GM19452 (cell line): Measurements from ENCODE around the gene LIN37.
"Not testable (repeated sequence)": the region's sequence is repeated elsewhere in the genome, so short reads cannot be mapped to it uniquely, and the experiment has no call there.

Experiments
- ATAC-seq: cut with Tn5 transposase; IDR thresholded peaks from one replicate; pipeline ENCODE4 v1.9.1; 2021; ENCODE audit not compliant: unreplicated experiment

Gene LIN37

GRCh38 chr19:35772362-35772761 is 24.0 kb downstream of the LIN37 start:
- not testable (repeated sequence) for ATAC-seq

GRCh38 chr19:35773020-35773806 is 24.8 kb downstream of the LIN37 start:
- ATAC-seq: no peak

GRCh38 chr19:35774274-35775045 is 26.1 kb downstream of the LIN37 start:
- no peak for ATAC-seq

- no peak for ATAC-seq
Observed at GRCh38 chr19:35775046-35775297, 26.6 kb downstream of the LIN37 start.

GRCh38 chr19:35775298-35776101 is 27.1 kb downstream of the LIN37 start, which contains the start of gene ARHGAP33:
Gene ARHGAP33, plus strand, starts transcription at chr19:35775564. Its CDS starts 95 bp downstream, at chr19:35775659.
- ATAC-seq: peak; percentile 92

- no peak for ATAC-seq
Observed at GRCh38 chr19:35776102-35776788, 27.9 kb downstream of the LIN37 start.

- ATAC-seq: no peak
Observed at GRCh38 chr19:35777086-35777841, 28.9 kb downstream of the LIN37 start.

- no peak for ATAC-seq
Observed at GRCh38 chr19:35777961-35778360, 29.6 kb downstream of the LIN37 start.

- no peak for ATAC-seq
Observed at GRCh38 chr19:35779033-35779432, 30.7 kb downstream of the LIN37 start.

GRCh38 chr19:35780058-35780457 is 31.7 kb downstream of the LIN37 start:
- ATAC-seq: no peak

GRCh38 chr19:35780717-35781116 is 32.3 kb downstream of the LIN37 start:
- no peak for ATAC-seq

GRCh38 chr19:35781650-35782049 is 33.3 kb downstream of the LIN37 start:
- no peak for ATAC-seq

GRCh38 chr19:35782589-35782988 is 34.2 kb downstream of the LIN37 start:
- no peak for ATAC-seq

- no peak for ATAC-seq
Observed at GRCh38 chr19:35783469-35784434, 35.4 kb downstream of the LIN37 start.

GRCh38 chr19:35784503-35785338 is 36.3 kb downstream of the LIN37 start:
- no peak for ATAC-seq

- ATAC-seq: no peak
Observed at GRCh38 chr19:35785339-35785627, 36.9 kb downstream of the LIN37 start.

GRCh38 chr19:35786299-35787160 is 38.2 kb downstream of the LIN37 start:
- ATAC-seq: no peak
